NCI-H1417 (cell line): ENCODE measurements around the gene TKFC.
"Not testable (repeated sequence)": the region's sequence is repeated elsewhere in the genome, so short reads cannot be mapped to it uniquely, and the experiment has no call there.

Source experiments
- DNase-seq, 3 experiments: peaks; one replicate each; lab custom pipeline; 2025; lab: John Stamatoyannopoulos, UW

Gene TKFC

GRCh38 chr11:61369372-61370348, 36.6 kb downstream of the TKFC start:
- no peak for DNase-seq

- no peak for DNase-seq
Observed at GRCh38 chr11:61370349-61371005, 37.4 kb downstream of the TKFC start.

GRCh38 chr11:61372659-61373420, 39.8 kb downstream of the TKFC start:
- no peak for DNase-seq

- no peak for DNase-seq
Observed at GRCh38 chr11:61375761-61376108, 42.7 kb downstream of the TKFC start.

GRCh38 chr11:61377461-61378160, 44.6 kb downstream of the TKFC start:
- DNase-seq: no peak

- no peak for DNase-seq
Observed at GRCh38 chr11:61378713-61379313, 45.8 kb downstream of the TKFC start.

GRCh38 chr11:61380884-61381283, 47.9 kb downstream of the TKFC start:
- peak in 1 of 3 experiments; percentile 29 for DNase-seq

- DNase-seq: not testable (repeated sequence)
Observed at GRCh38 chr11:61383859-61384258, 50.8 kb downstream of the TKFC start.

- DNase-seq: peak in 2 of 3 experiments; percentile 48 to 75
Observed at GRCh38 chr11:61384271-61385242, 51.5 kb downstream of the TKFC start.

GRCh38 chr11:61390161-61390560, 57.1 kb downstream of the TKFC start:
- no peak for DNase-seq

- DNase-seq: peak in 2 of 3 experiments; percentile 33 to 39
Observed at GRCh38 chr11:61392981-61393595, 60.1 kb downstream of the TKFC start.
